ENCODE results near the gene TENM4. TPM values are rescaled to one million over a fixed set of nuclear protein-coding genes. Genes with fewer than 3 reads are reported as not detected.

Gene TENM4
- total RNA-seq, 4 donors from 2014 or later = 31.4 to 44.5 (median 38.0) TPM

DNA sequence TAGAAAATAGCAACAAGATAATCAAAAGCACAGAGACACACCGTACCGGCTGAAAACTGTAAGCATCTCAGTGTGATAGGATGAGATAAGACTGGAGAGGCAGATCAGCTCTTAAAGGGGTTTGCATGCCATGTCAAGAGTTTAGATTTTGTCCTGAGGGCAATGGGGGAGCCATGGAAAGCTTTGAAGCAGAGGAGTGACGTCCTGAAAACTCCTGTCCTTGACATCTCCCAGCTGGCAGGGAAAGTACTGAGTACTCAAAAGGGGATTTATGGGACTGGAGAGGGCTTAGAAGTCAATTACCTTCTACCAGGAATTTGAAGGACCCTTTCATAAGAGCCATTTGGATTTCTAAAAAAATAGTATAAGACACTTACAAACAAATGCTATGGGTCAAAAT lies 445.7 kb downstream of the TENM4 start:
- Histone ChIP-seq H3K4me3 (no peak overlapping the region), H3K27me3 (no peaks in the 10 kb centered on the region), H3K4me1 (no peaks in the 10 kb centered on the region), H3K27ac (no peak overlapping the region), H3K36me3 (no peaks in the 10 kb centered on the region), H3K9me3 (no peaks in the 10 kb centered on the region)
- TF ChIP-seq EP300 (IDR thresholded peaks at IDR 0.05) (no peak), POLR2A (IDR thresholded peaks at IDR 0.05) (no peak), POLR2AphosphoS5 (IDR thresholded peaks at IDR 0.05) (no peak)
- TF ChIP-seq, protein P1, sequence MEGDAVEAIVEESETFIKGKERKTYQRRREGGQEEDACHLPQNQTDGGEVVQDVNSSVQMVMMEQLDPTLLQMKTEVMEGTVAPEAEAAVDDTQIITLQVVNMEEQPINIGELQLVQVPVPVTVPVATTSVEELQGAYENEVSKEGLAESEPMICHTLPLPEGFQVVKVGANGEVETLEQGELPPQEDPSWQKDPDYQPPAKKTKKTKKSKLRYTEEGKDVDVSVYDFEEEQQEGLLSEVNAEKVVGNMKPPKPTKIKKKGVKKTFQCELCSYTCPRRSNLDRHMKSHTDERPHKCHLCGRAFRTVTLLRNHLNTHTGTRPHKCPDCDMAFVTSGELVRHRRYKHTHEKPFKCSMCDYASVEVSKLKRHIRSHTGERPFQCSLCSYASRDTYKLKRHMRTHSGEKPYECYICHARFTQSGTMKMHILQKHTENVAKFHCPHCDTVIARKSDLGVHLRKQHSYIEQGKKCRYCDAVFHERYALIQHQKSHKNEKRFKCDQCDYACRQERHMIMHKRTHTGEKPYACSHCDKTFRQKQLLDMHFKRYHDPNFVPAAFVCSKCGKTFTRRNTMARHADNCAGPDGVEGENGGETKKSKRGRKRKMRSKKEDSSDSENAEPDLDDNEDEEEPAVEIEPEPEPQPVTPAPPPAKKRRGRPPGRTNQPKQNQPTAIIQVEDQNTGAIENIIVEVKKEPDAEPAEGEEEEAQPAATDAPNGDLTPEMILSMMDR (IDR thresholded peaks at IDR 0.05) = no peak
- WGBS = 80% methylated on average over 3 of the region's 3 CpGs
- no peak for DNase-seq (ENCODE audit: low spot score in 2 of 2)

DNA sequence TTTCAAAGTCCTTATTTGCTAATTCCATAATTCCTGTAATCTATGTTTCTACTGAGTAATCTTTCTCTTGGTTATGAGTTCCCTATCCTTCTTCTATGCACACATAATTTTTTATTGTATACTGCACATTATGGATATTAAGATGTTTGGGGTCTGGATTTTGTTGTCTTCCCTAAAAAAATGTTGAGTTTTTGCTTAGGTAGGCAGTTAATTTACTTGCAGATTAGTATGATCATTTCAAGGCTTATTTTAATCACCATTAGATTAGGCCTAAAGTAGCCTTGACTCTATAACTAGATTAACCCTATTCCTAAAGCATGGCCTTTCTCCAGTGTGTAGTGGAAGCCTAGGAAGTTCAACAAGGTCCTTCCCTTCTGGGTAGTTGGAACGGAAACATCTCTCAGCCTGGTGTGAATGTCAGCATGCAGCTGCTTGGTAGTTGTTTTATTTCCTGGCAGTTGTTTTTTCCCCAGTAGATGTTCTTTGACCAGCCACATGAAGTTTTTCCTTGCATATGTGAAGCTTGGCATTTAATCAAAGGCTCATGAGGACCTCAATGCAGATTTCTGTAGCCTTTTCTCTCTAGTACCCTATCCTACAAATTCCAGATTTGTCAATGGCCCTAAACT lies 446.9 kb downstream of the TENM4 start:
- no peaks in the 10 kb centered on the region for H3K36me3 ChIP-seq

DNA sequence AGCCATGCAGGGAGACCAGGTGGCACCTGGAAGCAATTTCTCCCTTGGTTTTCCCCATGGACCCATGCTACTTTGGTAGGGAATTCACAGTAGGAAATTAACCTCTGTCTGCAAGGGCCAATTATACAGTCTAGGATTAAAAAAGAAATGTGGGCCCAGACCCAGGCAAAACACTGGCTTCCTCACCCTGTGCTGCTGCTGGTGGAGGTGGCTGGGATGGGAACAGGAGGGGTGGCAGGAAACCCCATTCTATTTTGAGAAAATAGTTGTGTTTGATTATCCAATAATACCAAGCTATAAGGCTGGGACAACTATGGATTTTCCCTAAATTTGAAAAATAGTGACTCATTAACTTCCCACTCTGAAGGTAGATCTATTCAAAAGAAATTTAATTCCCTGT lies 449.1 kb downstream of the TENM4 start:
- no peaks in the 10 kb centered on the region for H3K4me1 ChIP-seq
- H3K9me3 ChIP-seq = no peaks in the 10 kb centered on the region
- no peak overlapping the region for H3K27ac ChIP-seq
- no peaks in the 10 kb centered on the region for H3K27me3 ChIP-seq
- TF ChIP-seq POLR2AphosphoS5 (IDR thresholded peaks at IDR 0.05) (no peak), EP300 (IDR thresholded peaks at IDR 0.05) (no peak), POLR2A (IDR thresholded peaks at IDR 0.05) (no peak)
- TF ChIP-seq, protein P1 (IDR thresholded peaks at IDR 0.05) = no peak
- DNase-seq (ENCODE audit: low spot score in 2 of 2) = no peak
- no peak overlapping the region for H3K4me3 ChIP-seq
- H3K36me3 ChIP-seq = no peaks in the 10 kb centered on the region

More for the DNA sequence above, 446.9 kb downstream of the TENM4 start:
- H3K4me1 ChIP-seq = no peaks in the 10 kb centered on the region
- WGBS = 63% methylated on average over 1 of the region's 1 CpG
- DNase-seq (ENCODE audit: low spot score in 2 of 2) = no peak
- H3K27me3 ChIP-seq = no peaks in the 10 kb centered on the region
- H3K9me3 ChIP-seq = no peaks in the 10 kb centered on the region
- H3K27ac ChIP-seq = no peak overlapping the region
- TF ChIP-seq POLR2AphosphoS5 (IDR thresholded peaks at IDR 0.05) = no peak
- TF ChIP-seq EP300 (IDR thresholded peaks at IDR 0.05) = no peak
- TF ChIP-seq POLR2A (IDR thresholded peaks at IDR 0.05) = no peak
- TF ChIP-seq, protein P1 (IDR thresholded peaks at IDR 0.05) = no peak
- no peak overlapping the region for H3K4me3 ChIP-seq

DNA sequence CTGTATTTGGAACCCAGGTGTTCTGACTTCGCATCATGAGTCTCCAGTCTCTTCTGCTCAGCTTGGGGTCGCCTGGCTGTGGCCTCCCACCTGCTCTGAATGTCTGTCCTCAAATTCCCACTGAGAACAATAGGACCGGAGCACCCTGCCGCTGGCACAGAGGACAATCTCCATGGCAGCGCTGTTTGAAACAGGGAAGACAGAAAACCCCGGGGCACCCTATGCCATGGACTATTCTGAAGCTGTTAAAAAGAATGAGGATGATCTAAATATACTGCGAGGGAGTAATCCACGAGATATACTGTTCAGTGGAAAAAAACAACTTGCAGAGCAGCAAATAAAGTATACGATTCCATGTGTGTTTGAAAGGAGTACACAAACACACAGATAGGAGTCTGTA lies 450.6 kb downstream of the TENM4 start:
- Histone ChIP-seq H3K36me3 (no peaks in the 10 kb centered on the region), H3K27me3 (no peaks in the 10 kb centered on the region), H3K4me1 (no peaks in the 10 kb centered on the region), H3K27ac (no peak overlapping the region), H3K4me3 (no peak overlapping the region), H3K9me3 (no peaks in the 10 kb centered on the region)
- 82% methylated on average over 9 of the region's 9 CpGs for WGBS
- DNase-seq (ENCODE audit: low spot score in 2 of 2) = no peak
- TF ChIP-seq POLR2AphosphoS5 (IDR thresholded peaks at IDR 0.05) (no peak), POLR2A (IDR thresholded peaks at IDR 0.05) (no peak), EP300 (IDR thresholded peaks at IDR 0.05) (no peak)
- TF ChIP-seq, protein P1 (IDR thresholded peaks at IDR 0.05) = no peak

DNA sequence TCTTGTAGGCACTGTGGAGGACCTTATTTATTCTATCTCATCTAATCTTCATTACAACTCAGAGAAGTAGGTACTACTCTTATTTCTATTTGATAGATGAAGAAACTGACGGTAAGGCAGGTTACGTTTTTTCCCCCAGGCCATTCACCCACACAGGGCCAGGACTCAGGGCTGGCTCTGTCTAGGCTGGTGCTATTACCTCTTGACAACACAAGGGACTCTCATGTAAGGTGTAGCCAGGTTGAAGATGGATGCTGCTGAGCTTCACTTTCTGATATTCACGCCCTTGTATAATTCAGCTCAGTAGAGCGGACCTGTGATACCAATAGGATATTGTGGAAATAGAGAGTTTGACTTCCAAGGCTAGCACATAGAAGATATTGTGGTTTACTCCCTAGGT lies 453.1 kb downstream of the TENM4 start:
- Histone ChIP-seq H3K4me1 (no peaks in the 10 kb centered on the region), H3K36me3 (no peaks in the 10 kb centered on the region), H3K9me3 (no peaks in the 10 kb centered on the region), H3K27ac (no peak overlapping the region), H3K4me3 (no peak overlapping the region), H3K27me3 (no peaks in the 10 kb centered on the region)
- WGBS = 94% methylated on average over 4 of the region's 4 CpGs
- no peak for DNase-seq (ENCODE audit: low spot score in 2 of 2)
- no peak for TF ChIP-seq POLR2AphosphoS5 (IDR thresholded peaks at IDR 0.05)
- TF ChIP-seq POLR2A (IDR thresholded peaks at IDR 0.05) = no peak
- TF ChIP-seq, protein P1 (IDR thresholded peaks at IDR 0.05) = no peak
- no peak for TF ChIP-seq EP300 (IDR thresholded peaks at IDR 0.05)
